ENCODE data around the gene MAN2C1. TPM values are rescaled to one million over a fixed set of nuclear protein-coding genes. Genes with fewer than 3 reads are reported as not detected.

The MAN2C1 gene
- total and polyA plus RNA-seq, 7 donors: 18.0 to 221 (median 130) TPM

- no peak overlapping the region for H3K4me3 ChIP-seq
- H3K36me3 ChIP-seq: no peaks in the 10 kb centered on the region
- no peak overlapping the region for H3K27ac ChIP-seq
- no peaks in the 10 kb centered on the region for H3K9me3 ChIP-seq
- no peak for TF ChIP-seq CTCF (IDR thresholded peaks at IDR 0.05)
- TF ChIP-seq EP300 (IDR thresholded peaks at IDR 0.05): no peak
- no peak for TF ChIP-seq POLR2AphosphoS5 (IDR thresholded peaks at IDR 0.05)
- no peak for TF ChIP-seq POLR2A (IDR thresholded peaks at IDR 0.05)
- intact Hi-C loops (cut with DNase I): no loop called here
- no peak for DNase-seq
- no peaks in the 10 kb centered on the region for H3K4me1 ChIP-seq
- H3K27me3 ChIP-seq: peaks cover 0 to 29% (median 9%) of the 10 kb centered on the region in 3 donors
Measured at GRCh38 chr15:75309711-75310110, 58.7 kb downstream of the MAN2C1 start.

GRCh38 chr15:75307778-75308390 is 60.5 kb downstream of the MAN2C1 start:
- no peak for TF ChIP-seq CTCF (IDR thresholded peaks at IDR 0.05)
- TF ChIP-seq EP300 (IDR thresholded peaks at IDR 0.05): no peak
- no peak for TF ChIP-seq POLR2A (IDR thresholded peaks at IDR 0.05)
- TF ChIP-seq POLR2AphosphoS5 (IDR thresholded peaks at IDR 0.05): no peak
- no peaks in the 10 kb centered on the region for H3K36me3 ChIP-seq
- H3K27me3 ChIP-seq: peaks cover 0 to 29% (median 12%) of the 10 kb centered on the region in 3 donors
- intact Hi-C loops (cut with DNase I): no loop called here
- WGBS, 2 donors: 17 to 32% methylated on average over 15 of the region's 15 CpGs
- H3K4me1 ChIP-seq: no peaks in the 10 kb centered on the region
- no peak overlapping the region for H3K4me3 ChIP-seq
- H3K27ac ChIP-seq: no peak overlapping the region
- DNase-seq: peak; percentile 64
- no peaks in the 10 kb centered on the region for H3K9me3 ChIP-seq

GRCh38 chr15:75306188-75306587 is 62.2 kb downstream of the MAN2C1 start:
- 64 to 69% methylated on average over 3 of the region's 3 CpGs for WGBS, 2 donors
- intact Hi-C loops (cut with DNase I): no loop called here
- H3K4me1 ChIP-seq: no peaks in the 10 kb centered on the region

More at GRCh38 chr15:75306188-75306587, 62.2 kb downstream of the MAN2C1 start:
- Histone ChIP-seq H3K27ac (no peak overlapping the region), H3K9me3 (no peaks in the 10 kb centered on the region), H3K4me3 (no peak overlapping the region), H3K36me3 (no peaks in the 10 kb centered on the region), H3K27me3 (peaks cover 0 to 29% (median 12%) of the 10 kb centered on the region in 3 donors)
- DNase-seq: no peak
- no peak for TF ChIP-seq EP300 (IDR thresholded peaks at IDR 0.05)
- no peak for TF ChIP-seq POLR2A (IDR thresholded peaks at IDR 0.05)
- TF ChIP-seq CTCF (IDR thresholded peaks at IDR 0.05): no peak
- no peak for TF ChIP-seq POLR2AphosphoS5 (IDR thresholded peaks at IDR 0.05)

Other genes starting within 250 kb of the MAN2C1 start
- 10 to 100 TPM in 2 of 4 donors, 1 to 10 TPM in 2; 4.9 to 20.2 (median 12.0) TPM for gene C15orf39, start 166.7 kb downstream of the MAN2C1 start, total RNA-seq
- 10 to 100 TPM in 1 of 3 donors, 1 to 10 TPM in 2; 7.8 to 17.2 (median 9.5) TPM for gene C15orf39, start 166.7 kb downstream of the MAN2C1 start, polyA plus RNA-seq
- under 1 TPM in 1 of 4 donors, not detected in 3; 0.33 TPM for gene GOLGA6C, start 110.3 kb downstream of the MAN2C1 start, total RNA-seq
- not detected for gene GOLGA6C, start 110.3 kb downstream of the MAN2C1 start, polyA plus RNA-seq
- not detected for gene GOLGA6D, start 85.8 kb downstream of the MAN2C1 start, total RNA-seq
- not detected for gene GOLGA6D, start 85.8 kb downstream of the MAN2C1 start, polyA plus RNA-seq
- 10 to 100 TPM; 37.8 to 54.3 (median 49.3) TPM for gene COMMD4, start 32.5 kb downstream of the MAN2C1 start, total RNA-seq
- gene COMMD4, start 32.5 kb downstream of the MAN2C1 start, polyA plus RNA-seq: 100 to 1,000 TPM in 1 of 3 donors, 10 to 100 TPM in 2; 87.9 to 115 (median 98.5) TPM
- gene NEIL1, start 21.6 kb downstream of the MAN2C1 start, total RNA-seq: 10 to 100 TPM; 17.5 to 51.5 (median 34.9) TPM
- gene NEIL1, start 21.6 kb downstream of the MAN2C1 start, polyA plus RNA-seq: 10 to 100 TPM in 1 of 3 donors, 1 to 10 TPM in 2; 5.4 to 31.1 (median 6.5) TPM
- 10 to 100 TPM; 34.6 to 41.8 (median 39.3) TPM for gene SIN3A, start 83.1 kb upstream of the MAN2C1 start, total RNA-seq
- gene SIN3A, start 83.1 kb upstream of the MAN2C1 start, polyA plus RNA-seq: 10 to 100 TPM in 1 of 3 donors, 1 to 10 TPM in 2; 7.9 to 24.2 (median 9.0) TPM
- 10 to 100 TPM; 12.2 to 21.0 (median 17.2) TPM for gene PTPN9, start 210.7 kb upstream of the MAN2C1 start, total RNA-seq
- gene PTPN9, start 210.7 kb upstream of the MAN2C1 start, polyA plus RNA-seq: 10 to 100 TPM; 19.2 to 23.1 (median 19.8) TPM